ENCODE results near the gene ENGASE.

GRCh38 chr17:79071161-79071740, 3.4 kb upstream of the ENGASE start:
- TF ChIP-seq CTCF (IDR thresholded peaks at IDR 0.05) (no peak), EZH2 (IDR thresholded peaks at IDR 0.05) (no peak)

Measured in neural progenitor cell (in vitro differentiated cells).